Muscle of leg (tissue), 11 donors: ENCODE results near the gene IGF2BP2. TPM values are rescaled to one million over a fixed set of nuclear protein-coding genes. Genes with fewer than 3 reads are reported as not detected.

Experiments used
- DNase-seq: peaks from one replicate; pipeline ENCODE4 v3.0.0; 2013
- H3K27ac ChIP-seq: one replicate; pipeline ENCODE4 v1.5.1; 2013; ENCODE audit warnings: mild to moderate bottlenecking, low read length, control low read depth
- H3K27me3 ChIP-seq: one replicate; pipeline ENCODE4 v1.6.1; 2013; ENCODE audit warnings: low read length; ENCODE audit not compliant: control insufficient read depth, insufficient read depth
- H3K36me3 ChIP-seq: one replicate; pipeline ENCODE4 v1.6.1; 2013; ENCODE audit warnings: low read length; ENCODE audit not compliant: control insufficient read depth, insufficient read depth
- H3K4me1 ChIP-seq: one replicate; pipeline ENCODE4 v1.6.1; 2013; ENCODE audit warnings: low read length; ENCODE audit not compliant: control insufficient read depth, insufficient read depth
- H3K4me3 ChIP-seq: one replicate; pipeline ENCODE4 v1.5.1; 2013; ENCODE audit warnings: low read length, control low read depth
- H3K9me3 ChIP-seq: replicated peaks from 2 replicates; pipeline ENCODE4 v1.6.1; 2013; ENCODE audit warnings: low read depth, low read length; ENCODE audit not compliant: control insufficient read depth
- WGBS: methylation state at CpG from one replicate; pipeline ENCODE4 v1.1.5; 2013; ENCODE audit warnings: missing lambda C conversion rate; ENCODE audit not compliant: insufficient coverage; 5-methylcytosine and 5-hydroxymethylcytosine counted together
- polyA plus RNA-seq, 8 donors: library from polyadenylated mRNA; unstranded; fragments of 120-200 nt; gene quantifications; one replicate each; pipeline versions ENCODE4 v1.2.1 to v1.2.3, GENCODE V29; 2013; ENCODE audit warnings: inconsistent platforms in 1 of 8, low replicate concordance in 1 of 8; ENCODE audit not compliant: insufficient read length in 8 of 8, insufficient read depth in 1 of 8
- total RNA-seq: library from RNA; stranded (reverse); fragments of 120-200 nt; gene quantifications from one replicate; pipeline ENCODE4 v1.2.4, GENCODE V29; 2013

IGF2BP2 gene
- total and polyA plus RNA-seq, 9 donors = 32.6 to 59.5 (median 46.1) TPM

DNA sequence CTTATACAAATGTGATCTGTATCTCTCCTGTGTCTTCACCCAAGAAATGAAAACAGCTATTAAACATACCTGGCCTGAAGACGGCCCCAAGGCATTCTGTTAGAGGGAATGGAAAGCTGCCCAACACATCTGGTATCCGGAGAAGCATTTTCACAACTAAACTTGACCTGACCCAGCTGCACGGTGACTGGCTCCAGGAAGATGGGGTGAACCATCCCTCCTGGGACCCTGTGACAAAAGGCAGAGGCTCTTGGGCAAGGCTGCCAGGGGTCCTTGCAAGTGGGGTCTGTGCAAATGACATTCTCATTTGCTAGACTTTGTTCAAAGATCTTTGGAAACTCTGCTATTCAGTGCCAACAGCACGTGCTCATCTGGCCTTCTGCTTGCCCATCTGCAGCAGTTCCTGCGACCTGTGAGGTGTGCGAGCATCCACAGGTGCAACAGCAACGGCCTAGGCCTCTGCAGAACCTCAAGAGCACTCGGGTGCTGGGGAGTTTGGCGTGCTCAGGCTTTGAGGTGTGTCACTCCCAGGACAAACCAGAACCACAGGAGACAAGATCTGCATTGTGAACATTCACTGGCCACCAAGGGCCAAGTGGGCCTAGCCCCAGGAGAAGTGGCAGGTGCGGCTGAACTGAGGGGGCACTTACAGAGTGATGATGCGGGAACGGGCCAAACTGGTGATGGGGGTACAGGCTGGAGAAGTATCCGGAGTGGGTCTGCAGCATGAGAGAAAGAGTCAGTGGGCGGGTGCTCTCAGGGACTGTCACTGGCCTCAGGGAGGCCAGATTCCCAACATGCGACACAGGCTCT is 166.9 kb downstream of the IGF2BP2 start:
- WGBS = 83% methylated on average over 12 of the region's 15 CpGs
- H3K4me3 ChIP-seq = no peak overlapping the region
- no peak for DNase-seq
- no peak overlapping the region for H3K27ac ChIP-seq
- peaks cover 2% of the 10 kb centered on the region for H3K4me1 ChIP-seq
- peaks cover 55% of the 10 kb centered on the region for H3K36me3 ChIP-seq
- no peaks in the 10 kb centered on the region for H3K27me3 ChIP-seq
- no peaks in the 10 kb centered on the region for H3K9me3 ChIP-seq

GRCh38 chr3:185657211-185657610 is 167.6 kb downstream of the IGF2BP2 start:
- no peak overlapping the region for H3K27ac ChIP-seq

DNA sequence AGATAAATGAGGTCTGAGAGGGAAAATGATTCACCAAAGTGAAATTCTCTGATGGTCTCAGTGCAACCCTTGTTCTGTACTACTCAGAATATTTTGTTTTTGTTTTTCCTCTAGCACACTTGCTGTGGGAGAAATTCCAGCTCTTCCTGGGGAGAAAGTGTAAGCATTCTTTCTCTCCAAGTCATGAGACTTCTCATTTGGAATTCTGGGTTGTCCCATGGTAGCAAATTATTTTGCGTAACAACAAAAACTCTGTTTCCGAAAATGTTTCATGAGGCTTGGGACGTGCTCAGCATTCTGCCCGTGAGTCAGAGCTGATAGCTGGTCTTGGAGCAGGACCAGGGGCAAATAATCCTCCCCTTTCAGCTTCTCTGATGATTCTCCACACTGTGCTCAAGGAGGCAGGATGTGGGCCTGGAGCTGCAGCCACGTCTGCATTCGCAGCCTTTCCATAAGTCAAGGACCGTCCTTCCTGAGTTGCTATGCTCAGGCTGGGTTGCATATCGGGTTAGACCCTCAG is 168.5 kb downstream of the IGF2BP2 start:
- H3K27ac ChIP-seq = no peak overlapping the region
- no peak for DNase-seq
- H3K36me3 ChIP-seq = peaks cover 68% of the 10 kb centered on the region
- H3K4me3 ChIP-seq = no peak overlapping the region
- H3K27me3 ChIP-seq = no peaks in the 10 kb centered on the region
- 84% methylated on average over 7 of the region's 8 CpGs for WGBS
- no peaks in the 10 kb centered on the region for H3K9me3 ChIP-seq
- peaks cover 2% of the 10 kb centered on the region for H3K4me1 ChIP-seq

More at GRCh38 chr3:185657211-185657610, 167.6 kb downstream of the IGF2BP2 start:
- no peak overlapping the region for H3K4me3 ChIP-seq
- DNase-seq = no peak
- no peaks in the 10 kb centered on the region for H3K27me3 ChIP-seq
- H3K9me3 ChIP-seq = no peaks in the 10 kb centered on the region
- H3K36me3 ChIP-seq = peaks cover 61% of the 10 kb centered on the region
- WGBS = 91% methylated on average over 9 of the region's 12 CpGs
- peaks cover 2% of the 10 kb centered on the region for H3K4me1 ChIP-seq

- peaks cover 2% of the 10 kb centered on the region for H3K4me1 ChIP-seq
- 93% methylated on average over 10 of the region's 12 CpGs for WGBS
- no peak overlapping the region for H3K27ac ChIP-seq
- DNase-seq = no peak
- H3K4me3 ChIP-seq = no peak overlapping the region
- H3K27me3 ChIP-seq = no peaks in the 10 kb centered on the region
- H3K9me3 ChIP-seq = no peaks in the 10 kb centered on the region
- H3K36me3 ChIP-seq = peaks cover 68% of the 10 kb centered on the region
These were observed 169.2 kb downstream of the IGF2BP2 start for GRCh38 chr3:185655426-185656320.

DNA sequence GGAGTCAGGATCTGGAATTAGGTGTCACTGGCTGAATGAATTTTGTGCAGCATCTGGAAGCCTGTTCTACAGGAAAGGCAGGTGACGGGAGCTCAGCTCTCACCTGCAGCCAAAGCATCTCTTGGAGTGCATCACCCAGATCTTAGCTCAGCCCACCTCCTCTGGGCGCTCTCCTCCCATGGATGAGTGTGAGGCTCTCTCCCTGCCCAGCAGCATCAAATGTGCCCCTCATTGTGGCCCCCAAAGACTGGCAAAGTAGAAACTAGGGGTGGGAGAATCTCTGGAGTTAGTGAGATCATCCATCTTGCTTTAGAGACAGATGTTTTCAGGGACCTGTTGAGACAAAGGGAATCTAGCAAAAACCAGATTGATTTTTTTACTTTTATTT is 170.1 kb downstream of the IGF2BP2 start:
- Histone ChIP-seq H3K9me3 (no peaks in the 10 kb centered on the region), H3K4me3 (no peak overlapping the region), H3K27ac (no peak overlapping the region), H3K4me1 (no peaks in the 10 kb centered on the region), H3K36me3 (peaks cover 69% of the 10 kb centered on the region), H3K27me3 (no peaks in the 10 kb centered on the region)
- DNase-seq = no peak
- WGBS = 100% methylated on average over 1 of the region's 2 CpGs

- Histone ChIP-seq H3K4me1 (no peaks in the 10 kb centered on the region), H3K36me3 (peaks cover 75% of the 10 kb centered on the region), H3K9me3 (no peaks in the 10 kb centered on the region), H3K27ac (no peak overlapping the region), H3K4me3 (no peak overlapping the region), H3K27me3 (no peaks in the 10 kb centered on the region)
- WGBS = 91% methylated on average over 11 of the region's 12 CpGs
- no peak for DNase-seq
These were observed 170.7 kb downstream of the IGF2BP2 start for GRCh38 chr3:185653949-185654757.

DNA sequence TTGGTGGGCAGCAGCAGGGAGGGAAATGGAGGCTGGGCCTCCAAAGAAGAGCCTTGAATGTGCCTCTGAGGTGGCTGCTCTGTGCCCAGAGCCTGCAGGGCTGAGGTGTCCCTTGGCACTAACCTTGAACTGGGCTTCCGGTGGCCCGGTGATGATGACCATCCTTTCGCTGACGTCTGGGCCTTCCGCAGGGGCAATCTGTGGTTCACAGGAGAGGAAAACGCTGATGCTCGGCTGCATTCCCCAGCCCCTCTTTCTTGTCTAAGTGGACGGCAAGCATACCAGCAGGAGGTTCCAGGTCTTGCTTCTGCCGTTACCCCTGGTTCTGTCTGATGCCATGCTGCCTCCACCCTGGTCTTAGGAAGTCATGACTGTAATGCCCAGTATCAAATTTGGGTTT is 172.9 kb downstream of the IGF2BP2 start:
- no peak overlapping the region for H3K27ac ChIP-seq
- H3K4me3 ChIP-seq = no peak overlapping the region
- H3K27me3 ChIP-seq = no peaks in the 10 kb centered on the region
- 91% methylated on average over 9 of the region's 9 CpGs for WGBS
- H3K36me3 ChIP-seq = peaks cover 74% of the 10 kb centered on the region
- no peaks in the 10 kb centered on the region for H3K9me3 ChIP-seq
- DNase-seq = no peak
- H3K4me1 ChIP-seq = no peaks in the 10 kb centered on the region

DNA sequence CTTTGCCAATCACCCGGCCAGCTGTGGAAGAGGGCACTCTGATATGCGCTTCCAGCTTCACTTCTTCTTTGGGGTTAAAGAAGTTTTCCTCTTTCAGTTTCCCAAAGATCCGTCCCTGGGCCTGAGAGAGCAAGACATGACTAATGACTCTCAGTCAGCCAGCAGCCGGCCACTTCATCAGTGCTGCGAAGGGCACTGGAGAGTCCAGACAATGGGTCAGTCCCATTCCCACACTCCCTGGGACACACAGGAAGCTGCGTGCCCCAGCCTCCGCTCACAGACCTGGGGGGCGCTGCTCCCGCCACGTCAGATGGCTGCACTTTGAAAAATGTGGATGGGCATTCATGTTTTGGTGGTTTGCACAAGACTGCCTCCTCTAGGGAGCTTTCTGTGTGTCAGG is 175.4 kb downstream of the IGF2BP2 start:
- Histone ChIP-seq H3K4me3 (no peak overlapping the region), H3K27me3 (no peaks in the 10 kb centered on the region), H3K27ac (no peak overlapping the region), H3K9me3 (no peaks in the 10 kb centered on the region), H3K36me3 (peaks cover 70% of the 10 kb centered on the region), H3K4me1 (no peaks in the 10 kb centered on the region)
- no peak for DNase-seq
- WGBS = 80% methylated on average over 3 of the region's 10 CpGs

- Histone ChIP-seq H3K27ac (no peak overlapping the region), H3K36me3 (peaks cover 61% of the 10 kb centered on the region), H3K9me3 (no peaks in the 10 kb centered on the region), H3K4me1 (no peaks in the 10 kb centered on the region), H3K4me3 (no peak overlapping the region), H3K27me3 (no peaks in the 10 kb centered on the region)
- 100% methylated on average over 3 of the region's 4 CpGs for WGBS
- DNase-seq = no peak
These were observed 176.4 kb downstream of the IGF2BP2 start for GRCh38 chr3:185648396-185648795.
